ENCODE data around the gene MCHR1.
"Not testable (repeated sequence)": the region's sequence is repeated elsewhere in the genome, so short reads cannot be mapped to it uniquely, and the experiment has no call there.

MCHR1 gene

GRCh38 chr22:40648386-40648785 lies 30.9 kb upstream of the MCHR1 start:
- no peak overlapping the region for H3K4me3 ChIP-seq (ENCODE audit: low read depth, low read length)
- TF ChIP-seq CTCF (IDR thresholded peaks at IDR 0.05; ENCODE audit: low read depth, low read length): no peak

- H3K4me3 ChIP-seq (ENCODE audit: low read depth, low read length): no peak overlapping the region; the same call in 1 of the 2 replicates
- no peak for TF ChIP-seq CTCF (IDR thresholded peaks at IDR 0.05; ENCODE audit: low read depth, low read length)
These were observed 28.2 kb upstream of the MCHR1 start for GRCh38 chr22:40651057-40651456.

GRCh38 chr22:40651563-40652501 lies 27.5 kb upstream of the MCHR1 start:
- no peak for TF ChIP-seq CTCF (IDR thresholded peaks at IDR 0.05; ENCODE audit: low read depth, low read length)

GRCh38 chr22:40653361-40653760 lies 25.9 kb upstream of the MCHR1 start:
- H3K4me3 ChIP-seq (ENCODE audit: low read depth, low read length): no peak overlapping the region

More at GRCh38 chr22:40651563-40652501, 27.5 kb upstream of the MCHR1 start:
- peak overlapping the region; percentile 68 for H3K4me3 ChIP-seq (ENCODE audit: low read depth, low read length)

GRCh38 chr22:40654522-40655167 lies 24.6 kb upstream of the MCHR1 start:
- 0 out of 2 replicates have a peak, but pooled peaks have one; percentile 7 for TF ChIP-seq CTCF (IDR thresholded peaks at IDR 0.05; ENCODE audit: low read depth, low read length)

More at GRCh38 chr22:40653361-40653760, 25.9 kb upstream of the MCHR1 start:
- TF ChIP-seq CTCF (IDR thresholded peaks at IDR 0.05; ENCODE audit: low read depth, low read length): no peak

GRCh38 chr22:40655941-40656340 lies 23.3 kb upstream of the MCHR1 start:
- not testable (repeated sequence) for H3K4me3 ChIP-seq (ENCODE audit: low read depth, low read length)

More at GRCh38 chr22:40654522-40655167, 24.6 kb upstream of the MCHR1 start:
- H3K4me3 ChIP-seq (ENCODE audit: low read depth, low read length): no peak overlapping the region

GRCh38 chr22:40656651-40657050 lies 22.6 kb upstream of the MCHR1 start:
- H3K4me3 ChIP-seq (ENCODE audit: low read depth, low read length): not testable (repeated sequence)

GRCh38 chr22:40659166-40659565 lies 20.1 kb upstream of the MCHR1 start:
- H3K4me3 ChIP-seq (ENCODE audit: low read depth, low read length): no peak overlapping the region
- no peak for TF ChIP-seq CTCF (IDR thresholded peaks at IDR 0.05; ENCODE audit: low read depth, low read length)

Measured in WI38 (cell line).